GM12801 (cell line): Measurements from ENCODE around the gene CENPO.

Experiments used
- TF ChIP-seq, protein P1 (sequence below): IDR thresholded peaks from one replicate; pipeline ENCODE4 v1.5.1; 2011; ENCODE audit warnings: control low read depth; ENCODE audit not compliant: insufficient read length; ENCODE audit errors: extremely low read depth

The CENPO gene

DNA sequence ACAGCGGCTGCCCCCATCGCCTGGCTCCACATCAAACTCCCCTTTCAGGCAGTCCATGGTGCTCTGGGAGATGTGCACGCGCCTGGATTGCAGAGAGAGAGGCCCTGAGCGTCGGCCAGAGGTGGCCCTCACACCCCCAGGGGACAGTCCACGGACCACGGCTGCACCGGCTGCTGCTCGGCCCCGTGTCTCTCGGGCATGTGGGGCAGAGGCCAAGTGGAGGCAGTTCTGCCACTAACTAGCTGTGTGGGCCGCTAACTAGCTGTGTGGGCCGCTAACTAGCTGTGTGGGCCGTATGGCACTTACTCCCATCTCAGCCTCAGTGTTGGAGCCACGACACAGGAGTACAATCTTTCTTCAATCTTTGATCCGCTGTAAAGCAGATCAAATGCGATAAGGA, 45.3 kb downstream of the CENPO start:
- TF ChIP-seq, protein P1, sequence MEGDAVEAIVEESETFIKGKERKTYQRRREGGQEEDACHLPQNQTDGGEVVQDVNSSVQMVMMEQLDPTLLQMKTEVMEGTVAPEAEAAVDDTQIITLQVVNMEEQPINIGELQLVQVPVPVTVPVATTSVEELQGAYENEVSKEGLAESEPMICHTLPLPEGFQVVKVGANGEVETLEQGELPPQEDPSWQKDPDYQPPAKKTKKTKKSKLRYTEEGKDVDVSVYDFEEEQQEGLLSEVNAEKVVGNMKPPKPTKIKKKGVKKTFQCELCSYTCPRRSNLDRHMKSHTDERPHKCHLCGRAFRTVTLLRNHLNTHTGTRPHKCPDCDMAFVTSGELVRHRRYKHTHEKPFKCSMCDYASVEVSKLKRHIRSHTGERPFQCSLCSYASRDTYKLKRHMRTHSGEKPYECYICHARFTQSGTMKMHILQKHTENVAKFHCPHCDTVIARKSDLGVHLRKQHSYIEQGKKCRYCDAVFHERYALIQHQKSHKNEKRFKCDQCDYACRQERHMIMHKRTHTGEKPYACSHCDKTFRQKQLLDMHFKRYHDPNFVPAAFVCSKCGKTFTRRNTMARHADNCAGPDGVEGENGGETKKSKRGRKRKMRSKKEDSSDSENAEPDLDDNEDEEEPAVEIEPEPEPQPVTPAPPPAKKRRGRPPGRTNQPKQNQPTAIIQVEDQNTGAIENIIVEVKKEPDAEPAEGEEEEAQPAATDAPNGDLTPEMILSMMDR, result no peak

DNA sequence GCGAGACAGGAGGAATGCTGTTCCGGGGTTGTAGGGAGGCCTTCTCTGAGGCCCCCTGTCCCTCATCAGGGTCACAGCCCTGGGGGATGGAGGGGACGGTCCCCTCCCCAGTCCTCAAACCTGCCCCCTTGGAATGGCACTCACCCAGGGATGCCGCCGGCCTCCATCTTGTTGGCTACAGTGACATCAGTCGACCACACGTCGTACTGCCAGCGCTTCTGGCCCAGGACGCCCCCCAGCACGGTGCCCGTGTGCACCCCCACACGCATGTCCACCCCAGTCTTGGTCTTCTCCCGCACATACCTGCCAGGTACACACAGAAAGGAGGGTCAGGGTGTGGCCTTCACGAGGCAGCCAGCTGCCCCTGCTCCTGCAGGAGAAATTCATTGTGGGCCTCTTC, 46.5 kb downstream of the CENPO start:
- TF ChIP-seq, protein P1, result no peak

DNA sequence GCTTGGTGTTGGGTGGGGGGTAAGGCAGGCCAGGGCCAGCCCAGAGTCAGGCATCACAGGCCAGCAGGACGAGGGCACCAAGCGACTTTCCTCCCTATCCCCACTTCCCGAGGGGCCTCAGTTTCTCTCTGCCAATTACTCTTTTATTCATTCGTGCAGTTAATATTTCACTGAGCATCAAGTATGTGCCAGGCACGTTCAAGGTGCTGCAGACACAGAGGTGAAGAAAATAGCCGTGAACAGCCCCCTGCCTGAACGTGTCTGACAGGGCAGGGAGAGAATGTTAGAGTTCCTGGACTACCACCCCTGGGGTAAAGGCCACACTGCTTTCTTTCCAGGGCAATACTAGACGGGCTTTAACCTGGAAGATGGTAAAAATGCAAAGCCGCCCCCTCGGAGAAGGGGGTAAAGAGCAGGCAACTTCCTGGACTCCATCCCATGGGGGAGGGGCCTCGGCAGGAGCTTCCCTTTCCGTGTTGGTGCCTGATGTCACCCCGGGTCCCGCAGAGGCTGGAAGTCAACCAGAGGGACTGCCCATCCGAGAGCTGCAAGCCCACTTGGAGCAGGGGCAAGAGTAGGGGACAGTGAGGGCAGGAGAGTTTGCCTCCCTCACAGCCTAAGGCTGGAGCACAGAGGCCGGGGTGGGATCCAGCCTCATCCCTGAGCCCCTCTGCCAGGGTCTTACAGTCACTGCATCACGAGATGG, 47.1 kb downstream of the CENPO start:
- TF ChIP-seq, protein P1, result no peak

DNA sequence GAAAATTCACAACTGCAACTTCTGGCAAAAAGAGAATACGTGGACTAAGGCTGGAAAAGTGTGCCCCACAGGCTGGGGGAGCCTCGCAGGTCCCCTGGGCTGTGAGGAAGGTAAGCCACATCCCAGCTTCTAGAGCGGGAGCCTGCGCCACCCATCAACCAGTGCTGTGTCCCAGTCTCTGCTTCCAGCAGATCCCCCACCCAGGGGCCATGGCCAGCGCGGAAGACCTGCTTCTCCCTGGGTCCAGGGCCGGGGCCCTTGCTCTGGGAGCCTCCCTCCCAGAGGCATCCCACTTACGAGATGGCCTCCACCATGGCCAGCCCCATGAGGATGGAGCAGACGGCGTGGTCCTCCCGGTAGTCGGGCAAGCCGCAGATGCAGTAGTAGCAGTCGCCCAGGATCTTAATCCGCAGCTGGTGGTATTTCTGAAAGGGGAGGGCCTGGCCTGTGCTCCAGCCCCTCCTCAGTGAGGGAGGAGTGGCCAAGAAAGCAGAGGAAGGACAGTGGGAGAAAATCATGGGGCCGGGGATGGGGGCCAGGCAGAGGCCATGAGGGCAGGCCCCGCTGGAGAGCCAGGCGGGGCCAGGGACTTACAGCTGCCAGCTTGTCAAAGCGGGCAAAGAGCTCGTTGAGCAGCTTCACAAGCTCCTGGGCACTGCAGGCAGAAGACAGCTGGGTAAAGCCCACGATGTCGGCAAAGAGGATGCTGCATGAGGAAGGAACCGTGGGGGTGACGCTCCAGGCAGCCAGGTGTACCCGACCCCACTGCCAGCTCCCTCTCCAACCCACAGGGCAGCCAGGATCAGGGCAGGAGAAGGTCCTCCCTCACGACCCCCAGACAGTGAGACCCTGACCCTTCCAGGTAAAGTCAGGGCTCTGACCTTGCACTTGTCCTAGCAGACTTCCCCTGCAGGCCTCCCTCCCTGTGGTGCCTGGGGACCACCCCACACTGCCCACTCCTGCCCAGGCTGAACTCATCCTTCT, 48.0 kb downstream of the CENPO start:
- TF ChIP-seq, protein P1, result no peak

DNA sequence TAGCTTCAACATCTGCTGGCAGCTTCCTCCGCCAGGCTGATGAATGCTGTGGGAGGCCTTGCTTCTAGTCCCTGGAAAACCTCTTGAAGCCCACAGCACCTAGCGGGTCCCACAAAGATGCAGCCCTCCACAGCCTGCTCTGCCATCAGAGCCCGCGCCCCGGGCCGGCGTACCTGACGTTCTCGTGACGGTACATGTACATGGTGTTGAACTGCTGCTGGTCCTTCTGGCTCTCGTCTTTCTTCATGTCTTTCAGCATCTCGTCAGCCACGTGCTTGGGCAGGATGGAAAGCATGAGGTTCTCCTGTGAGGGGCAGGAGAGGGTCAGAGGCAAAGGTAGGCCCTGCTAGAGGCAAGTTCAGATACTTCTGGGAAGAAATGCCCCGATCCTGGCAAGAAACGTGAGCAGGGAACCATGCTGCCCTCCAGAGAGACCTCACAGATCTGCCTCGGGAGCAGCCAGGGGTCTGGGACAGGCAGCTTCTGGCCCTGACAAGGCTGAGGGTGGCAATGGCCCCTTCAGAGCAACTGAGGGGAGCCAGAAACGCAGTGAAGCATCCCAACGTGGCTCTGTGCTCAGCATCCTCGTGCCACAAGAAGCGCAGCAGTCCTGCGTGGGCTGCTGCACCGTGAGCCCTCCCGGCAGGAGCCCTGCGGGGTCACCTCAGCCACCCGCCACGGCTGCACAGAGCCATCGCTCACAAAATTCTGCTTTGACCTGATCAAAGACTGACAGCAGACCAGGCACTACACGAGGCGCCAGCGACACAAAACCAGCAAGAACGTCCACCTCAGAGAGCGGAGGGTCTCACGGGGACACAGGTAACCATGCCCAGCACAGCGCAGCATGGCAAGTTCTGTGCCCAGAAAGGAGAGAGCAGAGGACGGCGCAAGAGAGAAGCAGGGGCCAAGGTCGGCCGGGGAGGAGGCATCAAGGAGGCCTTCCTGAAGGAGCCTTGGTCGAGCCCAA, 49.1 kb downstream of the CENPO start:
- TF ChIP-seq, protein P1, result no peak

DNA sequence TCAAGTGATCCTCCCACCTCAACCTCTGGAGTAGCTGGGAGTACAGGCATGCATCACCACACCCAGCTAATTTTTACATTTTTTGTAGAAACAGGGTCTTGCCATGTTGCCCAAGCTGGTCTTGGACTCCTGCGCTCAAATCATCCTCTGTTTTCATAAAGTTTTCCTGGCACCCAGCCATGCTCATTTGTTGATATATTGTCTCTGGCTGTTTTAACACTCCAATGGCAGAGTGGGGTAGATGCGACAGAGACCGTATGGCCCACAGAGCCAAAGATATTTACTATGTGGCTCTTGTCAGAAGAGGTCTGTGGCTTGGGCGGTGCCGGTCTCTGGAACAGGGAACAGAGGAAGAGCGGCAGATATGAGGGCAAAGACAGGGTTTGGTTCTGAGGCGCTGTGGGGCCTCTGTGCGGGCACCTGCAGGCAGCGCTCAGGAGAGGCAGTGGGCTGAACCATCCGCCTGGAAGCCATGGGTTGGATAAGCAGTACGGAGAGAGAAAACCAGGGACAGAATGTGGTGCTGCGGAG, 50.2 kb downstream of the CENPO start:
- TF ChIP-seq, protein P1, result no peak
